ENCODE data around the gene TP53BP2.
"Not testable (repeated sequence)": the region's sequence is repeated elsewhere in the genome, so short reads cannot be mapped to it uniquely, and the experiment has no call there.

TP53BP2 gene

DNA sequence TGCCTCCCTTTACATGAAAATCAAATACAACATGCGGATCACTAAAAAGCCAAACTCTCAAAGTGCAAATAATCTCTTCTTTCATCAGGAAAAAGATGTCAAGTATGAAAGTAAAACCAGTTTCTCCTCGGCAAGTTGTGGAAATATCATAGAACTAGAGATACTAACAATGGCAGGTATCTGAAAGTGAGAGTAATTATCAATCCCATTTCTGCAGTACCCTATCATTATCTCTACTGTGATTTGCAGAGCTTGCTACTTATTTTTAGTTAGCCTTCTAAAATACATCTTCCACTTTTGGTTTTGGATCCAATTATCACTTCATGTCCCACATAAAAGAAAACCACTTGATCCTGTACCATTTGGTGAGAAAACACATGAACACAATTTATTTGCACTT, 3.0 kb downstream of the TP53BP2 start:
- no peak overlapping the region for H3K4me3 ChIP-seq (replicated peaks in 1 of 2; ENCODE audit: low read depth in 2 of 2, low read length in 2 of 2)
- DNase-seq (ENCODE audit: low read depth in 2 of 2), result no peak
- TF ChIP-seq, protein P1, sequence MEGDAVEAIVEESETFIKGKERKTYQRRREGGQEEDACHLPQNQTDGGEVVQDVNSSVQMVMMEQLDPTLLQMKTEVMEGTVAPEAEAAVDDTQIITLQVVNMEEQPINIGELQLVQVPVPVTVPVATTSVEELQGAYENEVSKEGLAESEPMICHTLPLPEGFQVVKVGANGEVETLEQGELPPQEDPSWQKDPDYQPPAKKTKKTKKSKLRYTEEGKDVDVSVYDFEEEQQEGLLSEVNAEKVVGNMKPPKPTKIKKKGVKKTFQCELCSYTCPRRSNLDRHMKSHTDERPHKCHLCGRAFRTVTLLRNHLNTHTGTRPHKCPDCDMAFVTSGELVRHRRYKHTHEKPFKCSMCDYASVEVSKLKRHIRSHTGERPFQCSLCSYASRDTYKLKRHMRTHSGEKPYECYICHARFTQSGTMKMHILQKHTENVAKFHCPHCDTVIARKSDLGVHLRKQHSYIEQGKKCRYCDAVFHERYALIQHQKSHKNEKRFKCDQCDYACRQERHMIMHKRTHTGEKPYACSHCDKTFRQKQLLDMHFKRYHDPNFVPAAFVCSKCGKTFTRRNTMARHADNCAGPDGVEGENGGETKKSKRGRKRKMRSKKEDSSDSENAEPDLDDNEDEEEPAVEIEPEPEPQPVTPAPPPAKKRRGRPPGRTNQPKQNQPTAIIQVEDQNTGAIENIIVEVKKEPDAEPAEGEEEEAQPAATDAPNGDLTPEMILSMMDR (IDR thresholded peaks at IDR 0.05; ENCODE audit: low read depth, low read length), result no peak

DNA sequence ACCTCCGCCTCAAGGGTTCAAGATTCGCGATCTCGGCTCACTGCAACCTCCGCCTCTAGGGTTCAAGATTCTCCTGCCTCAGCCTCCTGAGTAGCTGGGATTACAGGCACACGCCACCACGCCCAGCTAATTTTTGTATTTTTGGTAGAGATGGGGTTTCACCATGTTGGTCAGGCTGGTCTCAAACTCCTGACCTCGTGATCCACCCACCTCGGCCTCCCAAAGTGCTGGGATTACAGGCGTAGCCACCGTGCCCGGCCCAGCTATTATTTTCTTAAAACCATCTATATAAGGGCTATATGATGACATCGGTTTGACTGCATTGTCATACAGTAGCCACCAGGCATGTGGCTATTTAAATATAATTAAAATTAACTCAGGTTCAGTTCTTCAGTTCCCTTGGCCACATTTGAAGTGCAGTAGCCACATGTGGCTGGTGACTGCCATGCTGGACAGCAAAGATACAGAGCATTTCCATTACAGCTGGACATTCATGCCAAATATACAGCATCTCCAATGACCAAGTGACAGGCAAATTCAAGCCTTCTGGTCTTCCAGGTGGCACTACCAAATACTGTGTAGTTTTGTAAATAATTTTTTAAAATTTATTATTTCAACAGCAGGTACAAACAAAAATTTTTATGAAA, 3.6 kb downstream of the TP53BP2 start:
- not testable (repeated sequence) for H3K4me3 ChIP-seq (replicated peaks in 1 of 2; ENCODE audit: low read depth in 2 of 2, low read length in 2 of 2); DNase-seq (ENCODE audit: low read depth in 2 of 2)

DNA sequence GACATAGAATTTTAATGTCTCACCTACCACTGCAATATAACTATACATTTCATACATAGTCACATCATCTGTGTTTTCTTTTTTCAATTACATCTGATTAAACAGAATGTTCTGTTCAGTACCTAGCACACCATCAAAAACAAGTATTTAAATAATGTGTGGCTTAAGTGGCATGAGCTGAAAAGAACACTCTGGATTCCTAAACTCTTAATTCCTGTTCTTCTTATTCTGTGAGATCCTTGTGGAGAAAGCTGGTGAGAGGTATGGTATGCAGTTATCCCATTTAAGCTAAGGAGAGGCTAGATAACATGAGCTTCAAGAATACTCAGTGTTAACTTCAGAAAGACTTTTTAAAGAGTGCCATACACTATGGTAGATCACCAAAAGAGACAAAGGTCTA, 5.5 kb downstream of the TP53BP2 start:
- TF ChIP-seq, protein P1 (IDR thresholded peaks at IDR 0.05; ENCODE audit: low read depth, low read length), result no peak
- H3K4me3 ChIP-seq (replicated peaks in 1 of 2; ENCODE audit: low read depth in 2 of 2, low read length in 2 of 2), result no peak overlapping the region
- peak in 1 of 2 donors; percentile 14 for DNase-seq (ENCODE audit: low read depth in 2 of 2)

DNA sequence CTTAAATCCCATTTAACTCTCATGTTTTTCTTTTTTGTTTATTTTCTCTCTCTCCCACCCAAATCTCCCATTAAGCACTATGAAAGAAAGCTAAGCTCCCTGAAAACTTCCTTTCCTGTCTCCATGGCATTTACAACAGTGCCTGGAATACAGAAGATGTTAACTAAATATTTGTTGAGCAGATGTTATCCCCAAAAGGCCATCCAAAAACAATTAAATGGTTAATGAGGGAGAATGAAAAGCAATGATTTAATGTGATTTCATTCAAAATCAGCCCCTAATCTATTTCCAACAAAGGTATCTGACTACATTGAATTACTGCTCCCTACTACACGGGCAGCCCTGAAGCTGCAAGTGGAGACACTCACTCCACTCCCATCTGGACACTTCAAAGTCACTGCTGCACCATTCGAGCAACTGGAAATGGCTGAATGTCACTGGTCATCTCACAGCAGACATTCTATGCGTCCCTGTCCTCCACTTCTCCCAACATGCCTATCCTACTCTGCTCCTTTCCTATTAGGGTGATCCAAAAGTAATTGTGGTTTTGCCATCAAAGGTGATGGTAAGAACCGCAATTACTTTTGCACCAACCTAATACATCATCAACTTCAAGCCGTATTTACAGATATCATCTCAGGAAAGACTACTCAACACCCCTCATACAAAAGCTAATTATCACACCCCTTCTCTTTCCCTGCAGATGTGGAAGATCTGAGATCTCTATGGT, 7.5 kb downstream of the TP53BP2 start:
- no peak overlapping the region for H3K4me3 ChIP-seq (replicated peaks in 1 of 2; ENCODE audit: low read depth in 2 of 2, low read length in 2 of 2)
- TF ChIP-seq, protein P1 (IDR thresholded peaks at IDR 0.05; ENCODE audit: low read depth, low read length), result no peak
- DNase-seq (ENCODE audit: low read depth in 2 of 2), result no peak

DNA sequence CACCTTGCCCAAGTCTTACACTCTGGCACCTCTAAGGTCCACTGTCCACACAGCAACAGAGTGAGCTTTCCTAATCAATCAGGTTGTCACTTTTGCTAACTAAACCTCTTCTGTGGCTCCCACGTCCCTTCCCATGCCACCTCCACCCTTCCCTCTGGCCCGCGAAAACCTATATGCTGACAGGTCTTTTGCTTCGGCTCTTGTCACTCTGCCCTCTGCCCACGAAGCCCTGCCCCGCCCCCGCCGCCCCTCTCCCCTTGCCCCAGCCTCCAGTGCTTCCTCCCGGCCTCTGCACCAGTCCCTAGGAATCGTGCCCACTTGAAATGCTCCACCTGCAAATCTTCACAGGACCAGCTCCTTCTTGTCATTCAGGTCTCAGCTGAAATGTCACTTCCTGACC, 8.1 kb downstream of the TP53BP2 start:
- DNase-seq (ENCODE audit: low read depth in 2 of 2), result no peak
- no peak overlapping the region for H3K4me3 ChIP-seq (replicated peaks in 1 of 2; ENCODE audit: low read depth in 2 of 2, low read length in 2 of 2)
- TF ChIP-seq, protein P1 (IDR thresholded peaks at IDR 0.05; ENCODE audit: low read depth, low read length), result no peak

DNA sequence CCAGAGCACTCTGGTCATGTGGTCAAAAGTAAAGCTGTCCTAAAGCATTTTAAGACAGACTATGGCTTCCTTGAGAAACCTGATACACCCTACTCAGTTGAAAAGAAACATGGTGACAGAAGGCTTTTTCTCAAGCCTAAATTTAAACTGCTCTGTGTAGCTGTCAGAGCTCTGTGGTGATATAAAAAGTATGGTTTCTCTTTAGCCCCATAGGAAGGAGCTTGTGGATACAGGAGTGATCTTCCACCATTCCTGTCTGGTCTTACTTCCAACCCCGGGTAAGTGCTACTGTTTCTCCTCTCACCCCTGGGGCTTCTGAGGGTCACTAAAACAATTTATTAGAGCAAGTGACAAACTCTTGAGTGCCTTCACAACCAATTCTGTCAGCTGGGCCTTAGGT, 8.5 kb downstream of the TP53BP2 start:
- DNase-seq (ENCODE audit: low read depth in 2 of 2), result peak in 1 of 2 donors; percentile 20
- TF ChIP-seq, protein P1 (IDR thresholded peaks at IDR 0.05; ENCODE audit: low read depth, low read length), result no peak
- no peak overlapping the region for H3K4me3 ChIP-seq (replicated peaks in 1 of 2; ENCODE audit: low read depth in 2 of 2, low read length in 2 of 2)

DNA sequence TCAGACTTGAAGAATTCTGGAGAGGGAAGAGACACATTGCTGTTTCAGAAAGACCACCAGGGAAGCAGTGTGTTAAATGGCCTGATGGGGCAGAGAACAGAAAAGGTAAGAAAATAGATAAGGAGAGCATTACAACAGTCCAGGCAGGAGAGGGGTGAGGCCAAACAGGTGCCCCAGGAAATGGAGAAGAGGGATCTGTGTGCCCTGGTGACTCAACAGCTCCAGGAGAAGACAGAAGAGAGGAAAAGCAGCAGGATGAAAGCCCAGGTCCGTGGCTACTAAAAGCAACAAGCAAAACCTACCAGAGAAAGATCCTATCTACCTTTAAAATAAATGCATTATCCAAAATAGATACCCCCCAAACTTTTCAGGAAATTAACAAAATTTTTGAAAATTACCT, 9.2 kb downstream of the TP53BP2 start:
- DNase-seq (ENCODE audit: low read depth in 2 of 2), result no peak
- TF ChIP-seq, protein P1 (IDR thresholded peaks at IDR 0.05; ENCODE audit: low read depth, low read length), result no peak
- H3K4me3 ChIP-seq (replicated peaks in 1 of 2; ENCODE audit: low read depth in 2 of 2, low read length in 2 of 2), result no peak overlapping the region
